ENCODE results near the gene IMPDH1.
"Not testable (repeated sequence)": the region's sequence is repeated elsewhere in the genome, so short reads cannot be mapped to it uniquely, and the experiment has no call there.

IMPDH1 gene

DNA sequence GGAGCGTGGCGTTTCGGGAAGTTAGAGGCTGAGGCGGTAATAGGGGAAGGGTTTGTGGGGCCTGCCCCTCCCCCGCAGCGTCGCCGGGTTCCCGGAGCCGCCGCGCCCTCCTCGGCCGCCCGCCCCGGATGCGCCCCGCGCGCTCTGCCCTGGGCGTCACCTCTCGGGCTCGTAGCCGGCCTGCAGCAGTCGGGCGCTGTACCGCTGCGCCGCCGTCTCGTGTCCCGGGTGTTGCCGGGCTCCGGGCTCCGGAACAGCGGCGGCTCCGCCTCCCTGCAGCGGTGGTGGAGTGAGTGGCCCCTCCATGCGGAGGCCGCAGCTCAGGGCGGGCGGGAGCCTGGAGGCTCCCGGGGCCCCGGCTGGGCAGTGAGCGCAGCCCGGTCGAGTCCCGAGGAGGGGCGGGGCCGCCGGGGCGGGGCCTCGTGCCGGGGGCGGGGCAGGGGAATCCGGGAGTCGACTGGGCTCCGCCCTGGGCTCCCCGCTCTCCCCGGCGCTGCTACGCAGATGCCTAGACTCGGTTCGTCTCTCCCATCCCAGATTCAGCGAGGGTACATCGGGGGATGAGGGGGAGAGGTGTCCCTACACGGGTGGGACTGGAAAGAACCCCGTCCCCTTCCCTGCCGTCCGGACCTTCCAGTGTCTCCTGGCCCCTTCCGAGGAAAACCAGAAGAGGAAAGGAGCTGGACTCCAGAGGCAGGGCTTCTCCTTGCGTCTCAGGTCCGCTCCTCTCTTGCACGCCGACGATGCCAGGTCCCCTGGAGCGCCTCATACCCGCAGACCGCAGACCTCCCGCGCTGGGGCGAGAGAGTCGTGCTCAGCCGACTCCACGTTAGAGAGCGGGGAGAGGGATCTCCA is at the start of gene IMPDH1:
Gene IMPDH1 (minus strand): TSS at position 387 of the 855 bp plus-strand sequence. CDS start 81 bp downstream, at position 306.
- Histone ChIP-seq H3K27ac (ENCODE audit: low read length) (peak within 1 kb of the TSS; percentile 92), H3K4me3 (ENCODE audit: low read length in 2 of 2) (peak within 1 kb of the TSS; percentile 87 to 95), H3K9me3 (ENCODE audit: control insufficient read depth in 2 of 2, low read length in 2 of 2) (no peaks in the 10 kb centered on the region), H3K36me3 (ENCODE audit: control insufficient read depth in 2 of 2, insufficient read depth in 2 of 2, low read length in 2 of 2) (no peaks in the 10 kb centered on the region), H3K9ac (ENCODE audit: low read length in 2 of 2) (peak within 1 kb of the TSS; percentile 72 to 96), H3K4me1 (ENCODE audit: control insufficient read depth, insufficient read depth, low read length) (peaks cover 33% of the 10 kb centered on the region), H3K27me3 (ENCODE audit: control insufficient read depth in 1 of 2, insufficient read depth in 2 of 2, low read length in 2 of 2) (no peaks in the 10 kb centered on the region)

DNA sequence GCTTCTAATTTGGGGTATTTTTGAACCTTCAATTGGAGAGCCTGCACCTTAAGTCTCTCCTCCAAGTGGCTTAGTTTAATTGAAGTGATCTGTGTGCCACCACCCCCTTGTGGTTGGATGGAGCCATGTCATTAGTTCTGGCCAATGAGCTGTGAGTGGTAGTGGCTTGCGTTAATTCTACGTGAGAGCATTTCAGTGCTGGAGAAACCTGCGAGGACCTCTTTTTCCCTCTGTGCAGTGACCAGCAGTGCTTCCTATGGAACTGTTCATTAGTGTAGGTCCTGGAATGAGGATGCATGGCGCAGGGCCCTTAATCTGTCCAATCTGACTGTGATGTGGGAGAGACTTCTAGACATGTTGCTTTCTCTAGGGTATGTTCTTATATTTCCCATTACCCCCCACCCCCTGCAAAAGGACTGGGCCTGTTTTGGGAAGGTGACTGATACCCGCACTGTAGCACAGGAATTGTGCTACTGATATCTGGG is 49.7 kb upstream of the IMPDH1 start:
- Histone ChIP-seq H3K36me3 (ENCODE audit: control insufficient read depth in 2 of 2, insufficient read depth in 2 of 2, low read length in 2 of 2) (peaks cover 0 to 3% of the 10 kb centered on the region in 2 donors), H3K27ac (ENCODE audit: low read length) (no peak overlapping the region), H3K9ac (ENCODE audit: low read length in 2 of 2) (no peak overlapping the region), H3K9me3 (ENCODE audit: control insufficient read depth in 2 of 2, low read length in 2 of 2) (no peaks in the 10 kb centered on the region), H3K4me3 (ENCODE audit: low read length in 2 of 2) (peak overlapping the region in 1 of 2 donors; percentile 1), H3K4me1 (ENCODE audit: control insufficient read depth, insufficient read depth, low read length) (peaks cover 30% of the 10 kb centered on the region), H3K27me3 (ENCODE audit: control insufficient read depth in 1 of 2, insufficient read depth in 2 of 2, low read length in 2 of 2) (no peaks in the 10 kb centered on the region)

DNA sequence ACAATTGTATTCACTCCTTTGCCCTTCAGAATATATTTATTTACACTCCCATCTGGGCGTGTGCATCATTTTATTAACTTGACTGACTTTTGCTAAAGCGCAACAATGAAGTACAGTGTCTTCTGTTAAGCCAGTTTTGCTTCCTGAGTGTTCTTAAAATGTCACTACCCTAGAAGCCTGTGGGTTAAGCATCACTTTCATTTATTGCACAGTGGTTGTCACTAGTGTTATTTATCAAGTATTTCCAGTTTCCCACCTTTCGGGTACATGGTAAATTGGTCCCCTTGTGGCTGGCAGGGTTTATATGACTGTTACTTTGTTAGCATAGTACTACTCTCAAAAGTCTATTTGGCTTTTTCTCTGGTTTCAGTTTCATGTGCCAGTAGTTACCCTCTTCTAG is 49.2 kb upstream of the IMPDH1 start:
- peaks cover 35% of the 10 kb centered on the region for H3K4me1 ChIP-seq (ENCODE audit: control insufficient read depth, insufficient read depth, low read length)
- no peaks in the 10 kb centered on the region for H3K9me3 ChIP-seq (ENCODE audit: control insufficient read depth in 2 of 2, low read length in 2 of 2)
- no peak overlapping the region for H3K4me3 ChIP-seq (ENCODE audit: low read length in 2 of 2)
- peaks cover 0 to 3% of the 10 kb centered on the region in 2 donors for H3K36me3 ChIP-seq (ENCODE audit: control insufficient read depth in 2 of 2, insufficient read depth in 2 of 2, low read length in 2 of 2)
- no peak overlapping the region for H3K9ac ChIP-seq (ENCODE audit: low read length in 2 of 2)
- no peaks in the 10 kb centered on the region for H3K27me3 ChIP-seq (ENCODE audit: control insufficient read depth in 1 of 2, insufficient read depth in 2 of 2, low read length in 2 of 2)
- no peak overlapping the region for H3K27ac ChIP-seq (ENCODE audit: low read length)

DNA sequence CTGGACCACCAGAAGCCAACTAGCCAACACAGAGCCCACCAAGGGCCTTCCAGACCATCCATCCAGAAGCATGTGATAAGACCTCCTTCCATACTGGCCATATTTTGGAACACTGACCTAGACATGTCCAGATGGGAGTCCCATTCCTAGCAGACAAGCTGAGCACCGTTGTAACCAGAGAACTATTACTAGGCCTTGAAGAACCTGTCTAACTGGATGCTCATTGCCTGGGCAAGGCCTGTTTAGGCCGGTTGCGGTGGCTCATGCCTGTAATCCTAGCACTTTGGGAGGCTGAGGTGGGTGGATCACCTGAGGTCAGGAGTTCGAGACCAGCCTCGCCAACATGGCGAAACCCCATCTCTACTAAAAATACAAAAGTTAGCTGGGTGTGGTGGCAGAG is 47.6 kb upstream of the IMPDH1 start:
- H3K4me1 ChIP-seq (ENCODE audit: control insufficient read depth, insufficient read depth, low read length), result peaks cover 39% of the 10 kb centered on the region

DNA sequence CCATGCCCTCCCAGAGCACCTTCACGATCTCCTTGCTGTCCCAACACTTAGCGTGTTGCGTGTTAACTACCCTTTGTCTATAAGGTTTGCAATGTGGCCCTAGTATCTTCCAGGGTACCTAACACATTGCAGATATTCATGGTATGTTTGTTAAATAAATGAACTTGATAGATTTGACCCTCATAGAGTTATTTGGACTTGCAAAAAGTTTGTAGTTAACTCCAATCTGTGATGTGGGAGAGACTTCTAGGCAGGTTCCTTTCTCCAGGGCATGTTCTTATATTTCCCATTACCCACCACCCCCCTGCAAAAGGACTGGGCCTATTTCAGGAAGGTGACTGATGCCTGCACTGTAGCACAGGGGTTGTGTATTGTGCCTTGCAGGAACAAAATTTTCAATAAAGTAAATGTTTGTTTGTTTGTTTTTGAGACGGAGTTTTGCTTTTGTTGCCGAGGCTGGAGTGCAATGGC is 46.5 kb upstream of the IMPDH1 start:
- H3K4me3 ChIP-seq (ENCODE audit: low read length in 2 of 2), result peak overlapping the region; percentile 81 to 92
- H3K4me1 ChIP-seq (ENCODE audit: control insufficient read depth, insufficient read depth, low read length), result peaks cover 39% of the 10 kb centered on the region
- peak overlapping the region; percentile 58 for H3K27ac ChIP-seq (ENCODE audit: low read length)
- peak overlapping the region; percentile 71 to 76 for H3K9ac ChIP-seq (ENCODE audit: low read length in 2 of 2)
- H3K36me3 ChIP-seq (ENCODE audit: control insufficient read depth in 2 of 2, insufficient read depth in 2 of 2, low read length in 2 of 2), result peaks cover 0 to 3% of the 10 kb centered on the region in 2 donors
- no peaks in the 10 kb centered on the region for H3K9me3 ChIP-seq (ENCODE audit: control insufficient read depth in 2 of 2, low read length in 2 of 2)
- no peaks in the 10 kb centered on the region for H3K27me3 ChIP-seq (ENCODE audit: control insufficient read depth in 1 of 2, insufficient read depth in 2 of 2, low read length in 2 of 2)

More for the DNA sequence above, 47.6 kb upstream of the IMPDH1 start:
- not testable (repeated sequence) for H3K27ac ChIP-seq (ENCODE audit: low read length); H3K9me3 ChIP-seq (ENCODE audit: control insufficient read depth in 2 of 2, low read length in 2 of 2); H3K36me3 ChIP-seq (ENCODE audit: control insufficient read depth in 2 of 2, insufficient read depth in 2 of 2, low read length in 2 of 2); H3K27me3 ChIP-seq (ENCODE audit: control insufficient read depth in 1 of 2, insufficient read depth in 2 of 2, low read length in 2 of 2); H3K4me3 ChIP-seq (ENCODE audit: low read length in 2 of 2)
- peak overlapping the region in 1 of 2 donors; percentile 29 for H3K9ac ChIP-seq (ENCODE audit: low read length in 2 of 2)

DNA sequence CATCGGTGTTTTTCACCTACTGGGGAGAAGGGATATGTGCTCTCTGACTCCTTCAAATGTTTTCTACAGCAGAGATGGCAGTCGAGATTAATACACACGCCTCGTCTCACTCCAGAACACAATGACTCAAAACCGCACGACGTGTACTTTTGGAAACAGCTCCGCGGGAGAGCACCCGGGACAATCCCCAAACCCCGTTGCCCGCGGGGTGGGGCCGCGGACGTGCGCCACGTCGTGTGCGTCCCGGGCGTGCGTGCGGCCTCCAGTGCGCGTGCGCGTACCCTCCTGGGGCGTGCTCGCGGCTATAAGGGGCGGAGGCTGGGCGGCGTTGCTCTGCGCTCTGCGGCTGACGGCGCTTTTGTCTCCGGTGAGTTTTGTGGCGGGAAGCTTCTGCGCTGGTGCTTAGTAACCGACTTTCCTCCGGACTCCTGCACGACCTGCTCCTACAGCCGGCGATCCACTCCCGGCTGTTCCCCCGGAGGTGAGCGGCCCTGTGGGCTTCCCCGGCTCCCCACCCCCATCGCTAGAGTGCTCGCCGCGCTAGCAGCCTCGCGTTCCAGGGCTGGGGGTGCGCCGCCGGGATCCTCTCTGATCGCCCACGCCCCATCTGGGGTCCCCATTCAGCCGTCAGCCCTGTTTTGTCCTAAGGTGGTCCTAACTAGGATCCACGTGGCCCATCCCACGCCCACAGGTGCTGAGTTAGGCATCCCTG is 45.9 kb upstream of the IMPDH1 start, which contains the start of gene HILPDA:
Gene HILPDA (plus strand): TSS at position 336 of the 712 bp plus-strand sequence. CDS start 1,391 bp downstream, outside the sequence.
- Histone ChIP-seq H3K9ac (ENCODE audit: low read length in 2 of 2) (peak within 1 kb of the TSS; percentile 71 to 80), H3K27ac (ENCODE audit: low read length) (peak within 1 kb of the TSS; percentile 97), H3K9me3 (ENCODE audit: control insufficient read depth in 2 of 2, low read length in 2 of 2) (no peaks in the 10 kb centered on the region), H3K4me1 (ENCODE audit: control insufficient read depth, insufficient read depth, low read length) (peaks cover 39% of the 10 kb centered on the region), H3K27me3 (ENCODE audit: control insufficient read depth in 1 of 2, insufficient read depth in 2 of 2, low read length in 2 of 2) (no peaks in the 10 kb centered on the region), H3K36me3 (ENCODE audit: control insufficient read depth in 2 of 2, insufficient read depth in 2 of 2, low read length in 2 of 2) (peaks cover 0 to 3% of the 10 kb centered on the region in 2 donors), H3K4me3 (ENCODE audit: low read length in 2 of 2) (peak within 1 kb of the TSS; percentile 81 to 92)

DNA sequence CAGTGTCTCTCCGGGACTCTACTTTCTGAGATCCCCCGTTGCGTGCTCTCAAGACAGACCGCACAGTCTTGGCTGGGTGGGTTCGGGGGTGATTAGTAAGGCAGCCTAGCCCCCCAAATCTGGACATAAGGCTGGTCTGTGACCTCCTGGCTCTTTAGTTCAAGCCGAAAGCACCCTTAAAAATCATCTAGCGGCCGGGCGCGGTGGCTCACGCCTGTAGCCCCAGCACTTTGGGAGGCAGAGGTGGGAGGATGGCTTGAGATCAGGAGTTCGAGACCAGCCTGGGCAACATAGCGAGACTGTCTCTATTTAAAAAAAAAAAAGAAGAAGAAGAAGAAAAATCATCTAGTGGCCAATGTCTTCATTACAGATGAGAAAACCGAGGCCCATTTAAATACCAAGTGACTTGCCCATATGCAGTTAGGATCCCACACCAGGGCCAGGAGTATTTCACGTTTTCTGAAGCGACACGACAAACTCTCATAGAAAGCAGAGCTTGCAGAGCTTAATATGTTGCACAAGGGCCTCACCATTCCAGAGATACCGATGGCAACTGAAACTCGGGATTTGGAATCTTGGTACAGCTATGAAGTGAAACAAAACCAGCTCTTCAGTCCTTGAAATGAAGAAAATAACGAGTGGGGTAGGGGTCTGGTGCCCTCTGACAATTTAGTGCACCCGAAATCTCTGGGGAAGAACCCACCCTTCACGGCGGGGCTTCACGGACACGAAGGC is 45.2 kb upstream of the IMPDH1 start:
- peak overlapping the region; percentile 97 for H3K27ac ChIP-seq (ENCODE audit: low read length)
- H3K9me3 ChIP-seq (ENCODE audit: control insufficient read depth in 2 of 2, low read length in 2 of 2), result no peaks in the 10 kb centered on the region
- peak overlapping the region; percentile 81 to 92 for H3K4me3 ChIP-seq (ENCODE audit: low read length in 2 of 2)
- peaks cover 41% of the 10 kb centered on the region for H3K4me1 ChIP-seq (ENCODE audit: control insufficient read depth, insufficient read depth, low read length)
- peak overlapping the region; percentile 71 to 80 for H3K9ac ChIP-seq (ENCODE audit: low read length in 2 of 2)
- H3K36me3 ChIP-seq (ENCODE audit: control insufficient read depth in 2 of 2, insufficient read depth in 2 of 2, low read length in 2 of 2), result peaks cover 0 to 3% of the 10 kb centered on the region in 2 donors
- H3K27me3 ChIP-seq (ENCODE audit: control insufficient read depth in 1 of 2, insufficient read depth in 2 of 2, low read length in 2 of 2), result no peaks in the 10 kb centered on the region

DNA sequence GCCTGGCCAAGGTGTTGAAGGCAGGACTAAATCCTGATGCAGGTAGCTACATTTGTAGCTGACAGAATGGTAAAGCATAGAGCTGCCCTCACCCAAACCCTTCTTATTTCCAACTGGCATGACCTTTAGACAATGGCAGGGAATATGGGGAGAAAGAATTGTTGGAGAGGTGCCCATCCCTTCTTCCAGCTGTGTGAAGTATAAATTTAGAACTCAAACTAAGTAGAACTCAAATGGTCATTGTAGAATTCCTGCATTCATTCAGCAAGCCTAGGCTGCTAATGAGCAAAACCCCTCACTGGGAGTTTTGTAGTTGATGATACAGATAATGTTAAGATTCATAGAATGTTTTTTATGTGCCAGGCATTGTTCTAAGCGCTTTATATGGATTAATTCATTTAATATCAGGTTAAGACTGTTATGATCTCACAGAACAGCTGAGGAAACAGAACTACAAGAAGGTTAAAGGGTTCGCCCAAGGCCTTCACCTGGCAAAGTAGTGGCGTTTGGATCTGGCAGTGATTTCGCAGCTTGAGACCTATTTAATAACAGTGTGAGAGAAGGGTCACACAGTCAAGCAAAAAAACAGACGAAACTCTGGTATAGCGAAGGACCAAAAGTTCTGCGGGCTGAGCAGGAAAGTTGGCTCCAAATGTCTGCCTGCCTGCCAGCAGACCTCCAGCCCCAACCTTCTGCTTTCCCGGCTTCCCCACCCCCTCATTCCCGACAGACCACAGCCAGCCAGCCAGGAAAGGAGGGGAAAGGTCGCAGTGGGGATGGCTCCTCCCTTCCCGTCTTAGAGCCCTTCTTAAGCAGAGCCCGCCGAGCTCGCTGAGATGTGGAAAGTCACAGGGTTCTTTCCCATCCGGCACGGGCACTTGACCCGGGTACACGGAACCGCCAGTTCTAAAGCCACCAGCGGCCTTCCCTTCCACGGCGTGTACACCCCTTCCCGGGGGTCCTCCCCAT is 44.3 kb upstream of the IMPDH1 start:
- Histone ChIP-seq H3K4me1 (ENCODE audit: control insufficient read depth, insufficient read depth, low read length) (peaks cover 38% of the 10 kb centered on the region), H3K9me3 (ENCODE audit: control insufficient read depth in 2 of 2, low read length in 2 of 2) (no peaks in the 10 kb centered on the region), H3K36me3 (ENCODE audit: control insufficient read depth in 2 of 2, insufficient read depth in 2 of 2, low read length in 2 of 2) (peaks cover 0 to 3% of the 10 kb centered on the region in 2 donors), H3K4me3 (ENCODE audit: low read length in 2 of 2) (peak overlapping the region; percentile 41 to 57), H3K27me3 (ENCODE audit: control insufficient read depth in 1 of 2, insufficient read depth in 2 of 2, low read length in 2 of 2) (no peaks in the 10 kb centered on the region), H3K9ac (ENCODE audit: low read length in 2 of 2) (peak overlapping the region; percentile 58 to 71), H3K27ac (ENCODE audit: low read length) (peak overlapping the region; percentile 97)

DNA sequence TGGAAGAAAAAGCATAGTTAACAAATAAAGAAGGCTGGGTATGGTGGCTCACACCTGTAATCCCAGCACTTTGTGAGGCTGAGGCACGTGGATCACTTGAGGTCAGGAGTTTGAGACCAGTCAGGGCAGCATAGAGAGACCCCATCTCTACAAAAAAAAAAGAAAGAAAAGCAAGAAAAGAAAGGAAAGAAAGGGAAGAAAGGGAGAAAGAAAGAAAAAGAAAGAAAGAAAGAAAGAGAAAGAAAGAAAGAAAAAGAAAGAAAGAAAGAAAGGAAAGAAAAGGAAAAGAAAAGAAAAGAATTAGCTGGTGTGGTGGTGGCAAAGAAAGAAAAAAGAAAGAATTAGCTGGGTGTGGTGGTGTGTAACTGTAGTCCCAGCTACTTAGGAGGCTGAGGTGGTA is 42.8 kb upstream of the IMPDH1 start:
- H3K36me3 ChIP-seq (ENCODE audit: control insufficient read depth in 2 of 2, insufficient read depth in 2 of 2, low read length in 2 of 2), result peaks cover 0 to 3% of the 10 kb centered on the region in 2 donors
- H3K27ac ChIP-seq (ENCODE audit: low read length), result no peak overlapping the region
- H3K4me1 ChIP-seq (ENCODE audit: control insufficient read depth, insufficient read depth, low read length), result peaks cover 38% of the 10 kb centered on the region
- no peak overlapping the region for H3K4me3 ChIP-seq (ENCODE audit: low read length in 2 of 2)
- no peaks in the 10 kb centered on the region for H3K9me3 ChIP-seq (ENCODE audit: control insufficient read depth in 2 of 2, low read length in 2 of 2)
- H3K27me3 ChIP-seq (ENCODE audit: control insufficient read depth in 1 of 2, insufficient read depth in 2 of 2, low read length in 2 of 2), result no peaks in the 10 kb centered on the region
- H3K9ac ChIP-seq (ENCODE audit: low read length in 2 of 2), result no peak overlapping the region
